Measurements from ENCODE around the gene CYLC2. TPM values are rescaled to one million over a fixed set of nuclear protein-coding genes. Genes with fewer than 3 reads are reported as not detected.

The CYLC2 gene
- total RNA-seq, 4 donors from 2014 or later: not detected

- ATAC-seq (ENCODE audit: low FRiP score): no peak
- TF ChIP-seq CTCF (IDR thresholded peaks at IDR 0.05): no peak
- DNase-seq (ENCODE audit: low spot score): no peak
Observed at GRCh38 chr9:103041961-103042360, 46.8 kb downstream of the CYLC2 start.

Small RNA genes lying within 50 kb of the gene (small RNA-seq; reads per million reads assigned to genes)
- not detected for gene AL589823.1

All from omental fat pad (tissue), 4 donors.